ENCODE results near the gene DIDO1. TPM values are rescaled to one million over a fixed set of nuclear protein-coding genes. Genes with fewer than 3 reads are reported as not detected.

Gene DIDO1
- total and polyA plus RNA-seq, 9 of the 15 experiments (the other 6 are each of a cell fraction or from before 2014, with no cell fraction given): 4.4 to 46.8 (median 31.2) TPM

DNA sequence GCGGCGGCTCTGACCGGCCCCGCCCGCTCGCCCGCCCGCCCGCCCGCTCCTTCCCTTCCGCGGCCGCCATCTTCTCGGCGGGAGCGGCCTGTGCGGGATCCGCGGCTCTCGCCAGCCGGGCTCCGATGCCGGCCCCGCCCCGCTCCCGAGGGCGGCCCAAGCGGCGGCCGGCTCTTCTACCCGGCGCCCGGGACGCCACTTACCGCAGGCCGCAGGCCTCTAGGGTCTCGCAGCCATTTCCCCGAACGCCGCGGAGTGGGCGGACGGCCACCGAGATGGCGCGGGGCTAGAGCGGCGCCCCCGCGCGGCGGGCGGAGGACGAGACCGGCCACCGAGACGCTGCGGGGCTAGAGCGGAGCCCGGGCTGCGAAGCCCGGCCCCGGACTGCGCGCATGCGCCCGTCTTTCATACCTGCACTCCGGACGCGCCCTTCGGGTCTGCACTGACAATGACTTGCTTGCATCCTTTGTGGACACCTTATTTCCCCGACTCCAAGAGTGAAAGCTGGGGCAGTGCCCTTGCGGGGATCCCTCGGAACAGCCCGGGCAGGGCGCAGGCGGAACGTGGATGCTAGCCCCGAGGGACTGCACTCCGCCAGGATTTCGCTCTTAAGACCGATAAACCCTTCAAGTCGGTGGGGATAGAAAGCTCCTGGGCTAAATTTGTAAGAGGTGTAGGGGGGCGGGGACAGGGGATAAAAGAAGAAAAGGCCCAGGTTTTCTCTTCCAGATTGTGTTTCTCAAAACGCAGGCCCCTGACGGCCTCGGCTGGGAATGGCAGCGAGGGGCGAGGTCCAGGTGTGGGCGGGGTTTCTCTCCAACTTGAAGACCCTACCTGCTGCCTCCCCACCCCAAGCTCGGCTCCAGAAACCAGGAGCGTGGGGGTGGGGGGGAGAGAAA is at the start of gene DIDO1 (continued):
- TF ChIP-seq, protein P1, sequence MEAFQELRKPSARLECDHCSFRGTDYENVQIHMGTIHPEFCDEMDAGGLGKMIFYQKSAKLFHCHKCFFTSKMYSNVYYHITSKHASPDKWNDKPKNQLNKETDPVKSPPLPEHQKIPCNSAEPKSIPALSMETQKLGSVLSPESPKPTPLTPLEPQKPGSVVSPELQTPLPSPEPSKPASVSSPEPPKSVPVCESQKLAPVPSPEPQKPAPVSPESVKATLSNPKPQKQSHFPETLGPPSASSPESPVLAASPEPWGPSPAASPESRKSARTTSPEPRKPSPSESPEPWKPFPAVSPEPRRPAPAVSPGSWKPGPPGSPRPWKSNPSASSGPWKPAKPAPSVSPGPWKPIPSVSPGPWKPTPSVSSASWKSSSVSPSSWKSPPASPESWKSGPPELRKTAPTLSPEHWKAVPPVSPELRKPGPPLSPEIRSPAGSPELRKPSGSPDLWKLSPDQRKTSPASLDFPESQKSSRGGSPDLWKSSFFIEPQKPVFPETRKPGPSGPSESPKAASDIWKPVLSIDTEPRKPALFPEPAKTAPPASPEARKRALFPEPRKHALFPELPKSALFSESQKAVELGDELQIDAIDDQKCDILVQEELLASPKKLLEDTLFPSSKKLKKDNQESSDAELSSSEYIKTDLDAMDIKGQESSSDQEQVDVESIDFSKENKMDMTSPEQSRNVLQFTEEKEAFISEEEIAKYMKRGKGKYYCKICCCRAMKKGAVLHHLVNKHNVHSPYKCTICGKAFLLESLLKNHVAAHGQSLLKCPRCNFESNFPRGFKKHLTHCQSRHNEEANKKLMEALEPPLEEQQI (IDR thresholded peaks at IDR 0.05): no peak
- no peak for TF ChIP-seq PTRF (tag; IDR thresholded peaks at IDR 0.05)
- no peak for TF ChIP-seq ZBTB1 (CRISPR knock-in tag; IDR thresholded peaks at IDR 0.05; ENCODE audit: borderline replicate concordance, low read depth)
- no peak for TF ChIP-seq MYNN (IDR thresholded peaks at IDR 0.05)
- TF ChIP-seq MYNN (CRISPR knock-in tag; IDR thresholded peaks at IDR 0.05): no peak
- TF ChIP-seq, protein P2, sequence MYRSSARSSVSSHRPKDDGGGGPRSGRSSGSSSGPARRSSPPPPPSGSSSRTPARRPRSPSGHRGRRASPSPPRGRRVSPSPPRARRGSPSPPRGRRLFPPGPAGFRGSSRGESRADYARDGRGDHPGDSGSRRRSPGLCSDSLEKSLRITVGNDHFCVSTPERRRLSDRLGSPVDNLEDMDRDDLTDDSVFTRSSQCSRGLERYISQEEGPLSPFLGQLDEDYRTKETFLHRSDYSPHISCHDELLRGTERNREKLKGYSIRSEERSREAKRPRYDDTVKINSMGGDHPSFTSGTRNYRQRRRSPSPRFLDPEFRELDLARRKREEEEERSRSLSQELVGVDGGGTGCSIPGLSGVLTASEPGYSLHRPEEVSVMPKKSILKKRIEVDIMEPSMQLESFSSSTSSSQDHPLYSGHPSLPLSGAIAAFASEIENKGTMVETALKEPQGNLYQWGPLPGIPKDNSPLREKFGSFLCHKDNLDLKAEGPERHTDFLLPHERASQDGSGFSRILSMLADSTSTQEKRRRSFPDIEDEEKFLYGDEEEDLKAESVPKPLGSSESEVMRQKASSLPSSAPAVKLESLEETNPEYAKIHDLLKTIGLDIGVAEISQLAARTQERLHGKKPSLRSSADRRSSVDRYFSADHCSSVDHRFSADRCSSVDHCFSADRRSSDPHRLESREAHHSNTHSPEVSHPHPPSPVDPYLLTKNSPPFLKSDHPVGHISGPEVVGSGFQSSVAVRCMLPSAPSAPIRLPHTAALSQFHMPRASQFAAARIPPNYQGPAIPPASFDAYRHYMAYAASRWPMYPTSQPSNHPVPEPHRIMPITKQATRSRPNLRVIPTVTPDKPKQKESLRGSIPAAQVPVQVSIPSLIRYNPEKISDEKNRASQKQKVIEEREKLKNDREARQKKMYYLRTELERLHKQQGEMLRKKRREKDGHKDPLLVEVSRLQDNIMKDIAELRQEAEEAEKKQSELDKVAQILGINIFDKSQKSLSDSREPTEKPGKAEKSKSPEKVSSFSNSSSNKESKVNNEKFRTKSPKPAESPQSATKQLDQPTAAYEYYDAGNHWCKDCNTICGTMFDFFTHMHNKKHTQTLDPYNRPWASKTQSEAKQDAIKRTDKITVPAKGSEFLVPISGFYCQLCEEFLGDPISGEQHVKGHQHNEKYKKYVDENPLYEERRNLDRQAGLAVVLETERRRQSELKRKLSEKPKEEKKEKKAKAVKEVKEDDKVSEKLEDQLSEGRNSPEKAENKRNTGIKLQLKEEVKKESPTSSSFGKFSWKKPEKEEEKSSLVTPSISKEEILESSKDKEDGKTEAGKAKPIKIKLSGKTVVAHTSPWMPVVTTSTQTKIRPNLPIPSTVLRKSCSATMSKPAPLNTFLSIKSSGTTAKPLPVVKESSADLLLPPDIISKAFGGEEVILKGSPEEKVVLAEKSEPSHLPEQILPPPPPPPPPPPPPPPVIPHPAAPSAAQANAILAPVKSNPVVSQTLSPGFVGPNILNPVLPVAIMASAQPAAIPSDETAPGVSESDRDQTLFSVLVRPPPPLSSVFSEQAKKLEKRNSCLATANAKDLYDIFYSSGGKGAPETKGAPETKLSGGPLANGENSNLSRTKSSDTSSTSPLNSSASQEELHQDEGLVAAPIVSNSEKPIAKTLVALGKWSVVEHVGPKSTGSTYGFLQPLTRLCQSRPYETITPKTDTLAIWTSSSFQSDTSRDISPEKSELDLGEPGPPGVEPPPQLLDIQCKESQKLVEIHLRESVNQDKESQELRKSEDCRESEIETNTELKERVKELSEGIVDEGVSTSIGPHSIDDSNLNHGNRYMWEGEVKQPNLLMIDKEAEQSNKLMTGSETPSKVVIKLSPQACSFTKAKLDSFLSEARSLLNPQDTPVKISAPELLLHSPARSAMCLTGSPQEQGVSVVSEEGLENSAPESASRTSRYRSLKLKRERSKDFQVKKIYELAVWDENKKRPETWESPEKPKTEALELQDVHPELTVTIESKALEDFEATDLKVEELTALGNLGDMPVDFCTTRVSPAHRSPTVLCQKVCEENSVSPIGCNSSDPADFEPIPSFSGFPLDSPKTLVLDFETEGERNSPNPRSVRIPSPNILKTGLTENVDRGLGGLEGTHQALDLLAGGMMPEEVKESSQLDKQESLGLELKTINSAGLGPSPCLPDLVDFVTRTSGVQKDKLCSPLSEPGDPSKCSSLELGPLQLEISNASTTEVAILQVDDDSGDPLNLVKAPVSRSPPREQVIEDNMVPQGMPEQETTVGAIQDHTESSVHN (IDR thresholded peaks at IDR 0.05; ENCODE audit: borderline replicate concordance in 1 of 2, low read depth in 1 of 2): no peak
- TF ChIP-seq, protein P3, sequence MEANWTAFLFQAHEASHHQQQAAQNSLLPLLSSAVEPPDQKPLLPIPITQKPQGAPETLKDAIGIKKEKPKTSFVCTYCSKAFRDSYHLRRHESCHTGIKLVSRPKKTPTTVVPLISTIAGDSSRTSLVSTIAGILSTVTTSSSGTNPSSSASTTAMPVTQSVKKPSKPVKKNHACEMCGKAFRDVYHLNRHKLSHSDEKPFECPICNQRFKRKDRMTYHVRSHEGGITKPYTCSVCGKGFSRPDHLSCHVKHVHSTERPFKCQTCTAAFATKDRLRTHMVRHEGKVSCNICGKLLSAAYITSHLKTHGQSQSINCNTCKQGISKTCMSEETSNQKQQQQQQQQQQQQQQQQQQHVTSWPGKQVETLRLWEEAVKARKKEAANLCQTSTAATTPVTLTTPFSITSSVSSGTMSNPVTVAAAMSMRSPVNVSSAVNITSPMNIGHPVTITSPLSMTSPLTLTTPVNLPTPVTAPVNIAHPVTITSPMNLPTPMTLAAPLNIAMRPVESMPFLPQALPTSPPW (CRISPR knock-in tag; IDR thresholded peaks at IDR 0.05): peak; percentile 87
- TF ChIP-seq ZFP36 (IDR thresholded peaks at IDR 0.05; ENCODE audit: low read depth, low read length, partially characterized antibody): no peak
- TF ChIP-seq GTF2E2 (tag; IDR thresholded peaks at IDR 0.05): no peak
- TF ChIP-seq ZNF384 (IDR thresholded peaks at IDR 0.05; ENCODE audit: low read depth, low read length): no peak
- peak; percentile 71 for TF ChIP-seq SAFB (IDR thresholded peaks at IDR 0.05; ENCODE audit: borderline replicate concordance, low read depth, low read length)
- TF ChIP-seq, protein P4, sequence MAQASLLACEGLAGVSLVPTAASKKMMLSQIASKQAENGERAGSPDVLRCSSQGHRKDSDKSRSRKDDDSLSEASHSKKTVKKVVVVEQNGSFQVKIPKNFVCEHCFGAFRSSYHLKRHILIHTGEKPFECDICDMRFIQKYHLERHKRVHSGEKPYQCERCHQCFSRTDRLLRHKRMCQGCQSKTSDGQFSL (CRISPR knock-in tag; IDR thresholded peaks at IDR 0.05): 0 out of 2 replicates have a peak, but pooled peaks have one; percentile 7
- TF ChIP-seq, protein P4 (tag; IDR thresholded peaks at IDR 0.05): no peak

Measured in K562 (cell line).